Measurements from ENCODE around the gene USB1. TPM values are rescaled to one million over a fixed set of nuclear protein-coding genes. Genes with fewer than 3 reads are reported as not detected.

USB1 gene
- total RNA-seq, 1 donor from 2014 or later = 57.1 TPM

DNA sequence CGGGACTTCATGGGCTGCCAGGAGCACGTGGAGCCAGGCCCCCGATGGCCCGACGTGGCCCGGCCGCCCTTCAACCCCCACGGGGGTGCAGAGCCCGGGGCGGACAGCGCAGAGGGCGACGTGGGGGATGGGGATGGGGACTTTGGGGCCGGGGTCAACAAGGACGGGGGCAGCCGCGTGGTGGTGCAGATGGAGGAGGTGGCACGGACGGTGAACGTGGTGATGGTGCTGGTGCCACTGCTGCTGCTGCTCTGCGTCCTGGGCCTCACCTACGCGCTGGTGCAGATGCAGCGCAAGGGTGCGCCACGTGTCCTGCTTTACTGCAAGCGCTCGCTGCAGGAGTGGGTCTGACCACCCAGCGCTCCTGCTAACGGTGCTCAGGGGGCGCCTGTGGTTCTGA lies 43.9 kb downstream of the USB1 start:
- intact Hi-C loops (cut with micrococcal nuclease) = no loop called here

DNA sequence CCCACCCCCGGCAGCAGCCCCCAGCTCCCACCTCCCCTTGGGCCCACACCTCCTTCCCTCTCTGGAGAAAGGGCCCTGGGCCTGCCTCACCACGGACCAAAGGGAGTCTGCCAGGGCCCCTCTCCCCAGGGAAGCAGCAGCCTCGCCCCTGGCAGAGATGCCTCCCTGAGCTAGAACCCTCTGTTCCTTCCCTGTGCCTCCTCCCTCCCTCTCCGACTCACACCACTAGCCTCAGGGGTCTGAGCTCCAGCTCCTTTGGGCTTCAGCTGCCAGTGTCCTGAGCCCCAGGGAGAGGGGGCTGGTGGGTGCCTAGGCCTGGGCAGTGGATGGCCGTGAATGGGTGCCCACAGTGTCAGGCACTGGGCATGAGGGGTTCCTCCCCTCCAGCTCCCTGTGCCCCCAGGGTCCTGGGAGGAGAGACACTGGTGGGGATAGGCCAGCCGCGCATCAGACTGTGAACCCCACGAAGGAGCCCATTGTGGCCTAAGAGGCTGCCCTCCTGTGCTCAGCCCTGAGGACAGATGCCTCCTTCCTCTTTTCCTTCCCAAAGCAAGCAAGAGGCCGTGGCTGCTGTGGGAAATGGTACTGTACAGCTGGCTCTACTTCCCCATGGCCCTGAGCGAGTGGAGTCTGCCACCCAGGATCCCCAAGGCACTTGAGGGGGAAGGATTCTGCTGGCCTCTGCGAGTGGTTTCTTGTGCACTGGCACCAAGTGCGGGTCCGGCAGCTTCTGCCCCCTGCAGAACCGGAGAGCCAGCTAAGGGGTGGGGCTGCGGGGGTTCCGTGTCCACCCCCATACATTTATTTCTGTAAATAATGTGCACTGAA lies 45.1 kb downstream of the USB1 start:
- intact Hi-C loops (cut with micrococcal nuclease) = no loop called here

DNA sequence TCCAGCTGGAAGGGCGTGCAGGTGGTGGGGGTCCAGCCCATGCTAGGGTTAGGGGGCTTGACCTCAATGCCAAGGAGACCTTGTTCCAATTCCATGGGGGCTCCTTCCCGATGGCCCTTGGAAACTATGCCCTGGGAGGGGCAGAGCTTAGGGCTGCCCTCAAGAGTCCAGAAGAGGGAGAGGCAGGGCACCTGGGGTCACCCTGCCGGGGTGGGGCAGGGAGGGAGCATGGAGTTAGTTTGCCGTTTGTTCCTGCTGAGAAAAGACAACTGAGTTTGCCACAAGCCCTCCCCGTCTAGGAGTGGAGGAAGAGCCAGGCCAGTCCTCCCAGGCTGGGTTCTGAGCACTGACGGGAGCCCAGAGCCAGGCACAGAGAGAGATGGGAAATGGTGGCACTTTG lies 45.7 kb downstream of the USB1 start:
- intact Hi-C loops (cut with micrococcal nuclease) = no loop called here

DNA sequence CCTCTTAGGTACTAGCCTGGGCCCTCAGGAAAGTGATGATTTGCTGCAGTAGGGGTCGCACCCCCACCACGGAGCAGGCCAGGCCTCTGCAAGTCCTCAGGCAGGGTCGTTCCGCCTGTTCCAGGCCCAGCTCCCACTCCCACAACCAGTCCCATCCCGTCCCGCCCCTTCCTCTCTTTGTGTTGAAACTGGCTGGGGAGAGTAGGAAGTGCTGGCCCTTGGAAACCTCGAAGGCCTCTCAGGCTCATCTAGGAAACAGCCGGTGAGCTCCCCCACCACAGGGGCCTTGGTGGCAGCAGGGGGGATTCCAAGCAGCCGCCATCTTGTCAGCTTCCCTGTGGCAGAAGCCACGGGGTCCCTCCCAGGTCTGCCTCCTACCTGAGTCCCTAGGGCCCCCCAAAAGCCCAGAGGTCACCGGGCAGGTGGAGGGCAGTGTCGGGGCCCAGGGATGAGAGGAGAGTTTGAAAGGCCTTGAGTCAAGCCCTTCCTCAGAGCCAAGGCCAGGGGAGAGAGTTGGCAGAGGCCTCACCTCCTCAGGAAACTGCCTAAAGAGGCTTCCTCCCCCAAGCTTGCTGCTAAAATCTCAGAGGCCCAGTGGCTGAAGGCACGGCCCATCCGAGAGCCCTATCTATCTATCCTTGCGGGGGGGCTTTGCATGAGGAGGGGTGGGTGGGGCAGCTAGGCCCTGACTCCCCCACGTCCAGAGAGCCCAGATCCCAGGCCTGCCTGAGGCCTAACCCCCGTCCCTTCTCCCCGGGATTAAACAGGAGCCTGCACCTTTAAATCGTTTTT lies 46.5 kb downstream of the USB1 start:
- intact Hi-C loops (cut with micrococcal nuclease) = no loop called here

DNA sequence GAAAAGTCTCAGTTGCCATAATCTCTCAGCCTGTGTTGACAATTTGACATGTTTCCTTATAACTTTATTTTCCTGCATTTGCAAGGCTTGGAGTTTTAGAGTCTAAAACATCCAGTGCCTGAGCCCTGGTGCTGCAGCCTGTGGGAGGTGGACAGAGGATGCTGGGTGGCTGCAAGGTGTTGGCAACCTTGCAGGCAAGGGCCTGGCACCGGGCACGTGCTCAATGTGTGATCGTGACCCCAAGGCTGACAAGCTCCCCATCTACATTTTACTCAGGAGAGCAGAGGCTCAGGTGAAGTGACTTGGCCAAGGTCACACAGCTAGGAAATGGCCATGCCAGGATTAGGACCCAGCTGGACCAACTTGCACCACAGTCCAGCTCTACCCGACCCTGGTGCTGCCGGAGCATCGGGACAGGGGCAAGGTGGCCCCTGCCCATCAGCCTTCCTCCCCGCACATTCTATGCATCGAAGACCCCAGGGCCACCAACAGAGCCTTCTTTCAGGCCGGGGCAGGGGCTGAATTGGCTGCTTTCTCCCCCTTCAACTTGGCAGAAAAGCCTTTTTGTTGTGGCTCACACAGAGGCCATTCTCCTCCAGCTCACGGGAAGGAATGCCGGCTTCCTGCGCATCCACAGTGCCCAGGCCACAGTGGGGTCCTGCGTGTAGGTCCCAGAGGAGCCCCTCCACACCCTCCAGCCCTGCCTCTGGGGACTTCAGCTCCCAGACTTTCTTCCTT lies 47.5 kb downstream of the USB1 start:
- intact Hi-C loops (cut with micrococcal nuclease) = no loop called here

DNA sequence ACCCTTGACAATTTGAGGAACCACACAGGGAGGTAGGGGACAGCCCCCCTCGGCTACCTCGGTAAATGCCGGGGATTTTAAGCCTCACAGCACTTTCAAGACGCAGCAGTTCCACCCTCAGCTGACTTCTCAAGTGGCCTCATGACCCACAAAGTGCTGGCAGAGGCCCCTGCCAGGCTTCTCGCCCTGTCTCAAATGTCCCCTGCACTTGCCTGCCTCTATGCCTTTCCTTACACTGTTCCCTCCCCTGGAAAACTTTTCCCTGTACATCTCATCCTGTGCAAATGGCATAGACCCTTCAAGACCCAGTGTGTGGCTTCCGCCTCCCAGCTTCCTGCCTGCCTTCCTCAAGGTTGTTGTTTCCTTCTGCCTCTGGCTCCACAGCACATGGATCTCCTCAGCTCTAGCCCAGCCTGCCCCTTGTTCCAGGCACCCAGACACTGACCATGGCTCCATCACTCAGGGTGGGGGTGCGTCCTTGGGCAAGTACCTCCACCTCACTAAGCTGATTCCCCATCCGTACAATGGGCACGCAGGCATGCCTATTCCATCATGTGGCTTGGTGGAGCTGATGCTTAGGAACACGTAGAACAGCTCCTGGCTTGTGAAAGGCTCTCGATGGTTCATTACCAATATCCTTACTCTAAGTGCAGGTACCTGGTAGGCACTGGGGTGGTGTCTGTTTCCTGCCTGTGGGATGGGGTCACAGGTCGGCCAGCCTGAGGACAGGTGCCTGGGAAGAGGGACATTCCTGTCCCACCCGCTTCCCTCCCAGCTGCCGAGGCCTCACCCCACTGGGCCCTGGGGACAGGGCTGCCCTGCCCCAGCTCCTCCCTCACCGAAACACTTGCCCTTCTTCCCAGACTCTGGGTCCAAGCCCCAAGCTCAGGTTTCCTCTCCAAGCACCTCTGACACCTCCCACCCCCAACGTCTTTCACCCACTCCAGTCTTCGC lies 48.3 kb downstream of the USB1 start:
- intact Hi-C loops (cut with micrococcal nuclease) = no loop called here

DNA sequence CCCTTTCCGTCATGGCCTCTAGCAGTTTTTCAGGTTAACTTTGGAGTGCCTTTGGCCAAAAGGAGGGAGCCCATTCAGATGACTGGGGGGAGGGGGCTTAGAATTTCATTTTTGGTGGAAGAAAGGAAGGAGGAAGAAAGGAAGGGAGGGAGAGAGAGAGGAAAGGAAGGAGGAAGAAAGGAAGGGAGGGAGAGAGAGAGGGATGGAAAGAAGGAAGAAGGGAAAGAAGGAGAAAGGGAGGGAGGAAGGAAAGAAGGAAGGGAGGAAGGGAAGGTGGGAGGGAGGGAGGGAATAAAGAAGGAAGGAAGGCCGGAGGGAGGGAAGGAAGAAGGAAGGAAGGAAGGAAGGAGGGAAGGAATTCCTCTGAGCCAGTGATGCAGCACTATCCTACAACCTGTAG lies 50.1 kb downstream of the USB1 start:
- intact Hi-C loops (cut with micrococcal nuclease) = no loop called here

DNA sequence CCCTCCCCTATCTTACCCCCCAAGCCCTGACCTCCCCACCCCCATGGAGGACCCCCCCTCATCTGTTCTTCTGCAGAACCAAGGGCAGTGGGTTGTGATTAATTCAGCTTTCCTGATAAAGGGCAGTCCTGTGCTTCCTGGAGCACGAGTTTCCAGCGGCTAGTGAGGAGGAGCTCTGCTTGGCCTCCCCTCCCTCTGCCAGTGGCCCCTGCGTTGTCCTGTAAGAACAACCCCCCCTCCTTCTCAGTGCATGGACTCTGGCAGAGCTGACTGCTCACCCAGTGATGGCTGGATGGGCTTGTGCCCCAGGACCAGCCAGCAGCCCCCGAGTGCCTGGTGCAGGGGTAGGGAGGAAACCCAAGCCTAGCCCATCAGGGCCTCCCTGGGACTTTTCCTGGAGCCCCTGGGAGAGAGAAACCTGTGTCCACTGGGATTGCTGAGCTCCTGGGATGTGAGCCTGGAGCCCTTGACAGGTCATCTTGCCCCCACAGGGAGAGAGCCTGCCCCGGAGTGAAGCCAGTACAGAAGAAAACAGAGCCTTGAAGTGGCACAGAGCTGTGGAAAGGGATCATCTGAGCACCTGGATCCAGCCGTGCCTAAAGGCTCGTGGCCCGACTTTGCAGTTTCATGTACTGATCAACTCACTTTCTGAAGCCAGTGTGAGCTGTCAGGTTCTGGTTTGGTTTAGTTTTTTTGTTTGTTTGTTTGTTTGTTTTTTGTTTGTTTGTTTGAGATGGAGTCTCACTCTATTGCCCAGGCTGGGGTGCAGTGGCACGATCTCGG lies 50.8 kb downstream of the USB1 start:
- intact Hi-C loops (cut with micrococcal nuclease) = no loop called here

DNA sequence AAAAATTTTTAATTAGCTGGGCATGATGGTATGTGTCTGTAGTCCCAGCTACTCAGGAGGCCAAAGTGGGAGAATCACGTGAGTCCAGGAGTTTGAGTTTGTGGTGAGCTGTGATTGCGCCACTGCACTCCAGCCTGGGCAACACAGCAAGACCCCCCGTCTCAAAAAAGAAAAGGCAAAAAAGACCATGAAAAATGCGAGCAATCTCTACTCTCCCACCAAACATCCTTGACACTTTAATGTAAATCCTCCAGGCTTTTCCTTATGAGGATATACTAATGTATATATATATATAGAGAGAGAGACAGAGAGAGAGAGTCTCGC lies 52.4 kb downstream of the USB1 start:
- intact Hi-C loops (cut with micrococcal nuclease) = no loop called here

DNA sequence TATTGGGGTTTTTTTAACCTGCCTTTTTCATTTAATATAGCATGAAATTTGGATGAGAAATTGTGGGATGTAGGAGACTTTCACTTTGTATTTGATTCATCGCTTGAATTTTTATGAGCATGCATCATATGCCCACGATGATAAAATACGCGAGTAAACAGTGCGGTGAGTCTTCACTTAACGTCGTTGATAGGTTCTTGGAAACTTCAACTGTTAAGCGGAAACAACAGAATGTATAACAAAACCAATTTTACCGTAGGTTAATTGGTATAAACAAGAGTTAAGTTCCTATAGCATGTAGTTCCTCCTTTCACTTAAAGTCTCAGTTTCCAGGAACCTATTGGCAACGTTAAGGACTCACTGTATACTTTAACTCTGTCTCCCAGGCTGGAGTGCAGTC lies 53.1 kb downstream of the USB1 start:
- intact Hi-C loops (cut with micrococcal nuclease) = no loop called here

DNA sequence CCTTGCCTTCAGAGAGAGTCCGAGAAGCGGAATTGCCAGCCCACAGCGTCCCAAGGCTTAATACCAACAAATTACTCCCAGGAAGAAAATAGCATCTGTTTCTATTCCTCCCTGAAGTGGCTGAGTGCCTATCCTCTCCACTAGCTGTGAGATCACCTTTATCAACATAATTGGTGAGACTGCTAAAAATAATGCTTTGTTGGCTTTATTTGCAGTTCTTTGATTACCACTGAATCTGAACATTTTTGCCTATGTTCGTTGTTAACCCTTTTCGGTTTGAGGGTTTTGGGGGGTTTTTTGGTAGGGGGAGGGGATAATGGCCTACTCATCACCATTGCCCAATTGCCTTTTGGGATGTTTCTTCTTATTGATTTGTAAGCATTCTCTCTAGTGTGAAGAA lies 55.4 kb downstream of the USB1 start:
- intact Hi-C loops (cut with micrococcal nuclease) = no loop called here

DNA sequence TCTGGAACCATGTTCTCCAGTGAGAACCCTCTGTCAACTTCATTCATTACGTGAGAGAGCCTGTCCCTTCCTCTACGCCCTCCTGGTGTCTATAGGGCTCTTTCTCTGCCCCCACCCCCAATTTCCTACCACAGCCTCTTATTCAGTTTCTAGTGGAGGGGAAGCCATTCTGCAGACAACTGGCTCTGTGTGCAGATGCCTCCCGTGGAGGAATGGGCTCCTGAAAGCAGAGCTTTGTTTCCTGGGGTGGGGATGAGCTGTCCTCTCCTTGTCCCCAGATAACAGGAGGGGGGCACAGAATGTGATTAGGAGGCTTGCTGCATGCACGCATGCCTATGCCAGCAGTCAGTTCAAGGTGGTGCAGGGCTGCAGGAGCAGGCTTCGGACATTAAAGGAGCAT lies 55.9 kb downstream of the USB1 start:
- intact Hi-C loops (cut with micrococcal nuclease) = no loop called here

DNA sequence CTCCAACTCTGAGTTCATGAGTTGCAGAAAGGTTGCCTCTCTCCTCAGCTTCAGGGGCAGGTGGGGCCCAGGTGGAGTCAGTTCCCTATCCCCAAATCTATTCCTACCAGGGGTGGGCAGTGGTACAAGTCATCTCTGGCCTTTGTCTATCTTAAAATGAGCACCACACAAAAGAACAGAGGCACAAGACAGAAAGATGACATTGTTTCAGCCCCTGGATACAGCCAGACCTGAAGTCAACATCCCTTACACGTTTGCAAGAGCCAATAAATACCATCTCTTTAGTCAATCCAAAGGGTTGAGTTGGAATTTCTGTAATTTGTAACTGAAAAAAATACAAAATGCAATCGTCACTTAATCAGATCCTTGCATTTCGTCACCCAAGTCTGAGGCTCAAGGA lies 56.6 kb downstream of the USB1 start:
- intact Hi-C loops (cut with micrococcal nuclease) = no loop called here

DNA sequence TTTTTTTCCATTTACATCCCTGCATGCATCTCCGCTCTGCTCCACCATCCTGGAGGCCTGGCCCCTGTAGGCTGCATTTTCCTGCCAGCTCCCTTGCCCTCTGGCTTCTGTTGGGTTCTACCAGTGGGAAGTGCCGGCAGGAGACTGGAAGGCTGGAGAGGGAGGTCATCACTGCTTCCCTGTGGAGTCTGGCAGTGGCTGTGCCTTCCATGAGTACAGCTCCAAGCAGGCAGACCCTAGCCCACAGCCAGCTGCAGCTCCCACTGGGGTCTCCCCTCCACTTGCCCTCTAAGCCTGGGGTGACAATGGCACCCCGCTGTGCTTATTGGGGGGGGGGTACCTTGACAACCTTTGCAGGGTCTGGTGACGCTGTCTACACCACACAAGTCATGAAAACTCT lies 61.6 kb downstream of the USB1 start:
- intact Hi-C loops (cut with micrococcal nuclease) = no loop called here

DNA sequence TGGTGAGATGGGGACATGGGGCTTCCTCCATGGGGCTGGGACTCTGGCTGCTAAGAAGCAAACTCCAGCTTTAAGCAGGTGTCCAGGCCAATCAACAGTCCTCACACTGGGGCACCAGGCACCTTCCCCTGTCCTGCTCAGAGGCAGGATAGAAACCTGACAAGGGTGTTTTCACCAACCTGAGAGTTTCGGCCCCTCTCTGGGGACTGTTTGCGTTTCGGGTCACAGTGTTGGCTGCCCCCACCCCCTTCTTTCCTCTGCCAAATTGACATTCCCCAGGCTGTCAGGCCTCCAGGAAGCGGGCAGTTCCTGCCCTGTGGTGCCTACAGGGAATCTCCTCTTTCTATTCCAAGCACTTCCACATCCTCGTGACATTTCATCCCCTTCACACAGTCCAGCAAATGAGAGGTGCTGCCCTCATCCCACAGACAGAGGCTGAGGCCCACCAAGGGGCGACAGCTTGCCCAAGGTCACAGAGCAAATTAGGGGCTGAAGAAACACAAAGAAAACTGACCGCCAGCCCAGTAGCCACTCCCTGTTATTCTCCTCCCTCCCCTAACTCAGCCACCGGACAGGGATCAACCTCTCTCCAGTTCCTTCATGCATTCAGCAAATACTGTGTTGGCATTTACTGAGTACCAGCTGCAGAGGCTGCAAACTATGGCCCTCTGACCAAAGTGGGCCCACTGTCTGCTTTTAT lies 62.3 kb downstream of the USB1 start:
- intact Hi-C loops (cut with micrococcal nuclease) = no loop called here

DNA sequence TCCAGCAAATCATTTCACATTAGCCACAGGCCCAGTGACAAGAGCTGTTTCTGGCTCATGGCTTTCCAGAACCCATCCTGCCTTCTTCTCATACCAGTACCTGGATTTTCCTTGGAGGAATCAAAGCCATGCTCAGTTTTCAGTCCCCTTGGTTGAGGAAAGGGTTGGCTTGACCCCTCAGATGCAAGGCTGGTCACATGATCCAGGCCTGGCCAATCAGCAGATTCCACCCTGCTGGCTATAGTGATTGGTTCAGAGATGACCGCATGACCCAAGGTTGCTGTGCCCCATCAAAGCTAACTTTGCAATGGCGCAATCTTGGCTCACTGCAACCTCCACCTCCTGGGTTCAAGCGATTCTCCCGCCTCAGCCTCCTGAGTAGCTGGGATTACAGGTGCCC lies 69.4 kb downstream of the USB1 start:
- intact Hi-C loops (cut with micrococcal nuclease) = no loop called here

Data from T-helper 1 cell treated with Interleukin-12 subunit alpha and Interleukin-12 subunit beta and Interleukin-4 antibody, amounts not matched to agents 30 ng/mL and 1 ng/mL, for 36 hours (primary cell).